Thoracic aorta (tissue), 2 donors: ENCODE data around the gene UBL5. TPM values are rescaled to one million over a fixed set of nuclear protein-coding genes. Genes with fewer than 3 reads are reported as not detected.

Experiments
- ATAC-seq: fragments of 150-250 bp; one replicate; pipeline ENCODE4 v1.8.0; 2017; ENCODE audit warnings: low read depth; ENCODE audit not compliant: insufficient number of reproducible peaks, low FRiP score
- DNase-seq: peaks from one replicate; pipeline ENCODE4 v3.0.0-alpha.2; 2020; ENCODE audit warnings: low spot score
- H3K27ac ChIP-seq, 2 donors: fragments of 200-600 bp; sonication (generic); 1 replicate in 1 of 2; 2 replicates in 1 of 2; pipeline ENCODE4 v1.5.1; 2016; ENCODE audit warnings: mild to moderate bottlenecking in 2 of 2, moderate library complexity in 2 of 2
- H3K27me3 ChIP-seq: fragments of 200-600 bp; sonication (generic); replicated peaks from 2 replicates; pipeline ENCODE4 v1.6.0; 2016; ENCODE audit warnings: mild to moderate bottlenecking; ENCODE audit not compliant: insufficient read depth
- H3K36me3 ChIP-seq: fragments of 200-600 bp; sonication (generic); one replicate; pipeline ENCODE4 v1.5.1; 2016
- H3K4me1 ChIP-seq, 2 donors: fragments of 200-600 bp; sonication (generic); 1 replicate in 1 of 2; 2 replicates in 1 of 2; pipeline versions ENCODE4 v1.5.1 to v1.6.0; 2016; ENCODE audit warnings: low read depth in 2 of 2, mild to moderate bottlenecking in 1 of 2; ENCODE audit not compliant: control insufficient read depth in 1 of 2
- H3K4me3 ChIP-seq: fragments of 200-600 bp; sonication (generic); 2 replicates; pipeline ENCODE4 v1.5.1; 2016; ENCODE audit warnings: mild to moderate bottlenecking
- H3K9me3 ChIP-seq: fragments of 200-600 bp; sonication (generic); 2 replicates; pipeline ENCODE4 v1.5.1; 2016
- total RNA-seq, 2 donors: library from RNA; depleted of rRNA; stranded (reverse); fragments of >200 nt; gene quantifications; one replicate each; pipeline versions ENCODE4 v1.1.0 to v1.2.3, GENCODE V29; 2016
- TF ChIP-seq, protein P1 (sequence below): fragments of 200-600 bp; sonication (generic); IDR thresholded peaks from one replicate; pipeline ENCODE4 v1.5.1; 2019; ENCODE audit warnings: antibody characterized with exemption

Gene UBL5
- total RNA-seq, 2 donors from 2014 or later = 210 to 414 TPM

DNA sequence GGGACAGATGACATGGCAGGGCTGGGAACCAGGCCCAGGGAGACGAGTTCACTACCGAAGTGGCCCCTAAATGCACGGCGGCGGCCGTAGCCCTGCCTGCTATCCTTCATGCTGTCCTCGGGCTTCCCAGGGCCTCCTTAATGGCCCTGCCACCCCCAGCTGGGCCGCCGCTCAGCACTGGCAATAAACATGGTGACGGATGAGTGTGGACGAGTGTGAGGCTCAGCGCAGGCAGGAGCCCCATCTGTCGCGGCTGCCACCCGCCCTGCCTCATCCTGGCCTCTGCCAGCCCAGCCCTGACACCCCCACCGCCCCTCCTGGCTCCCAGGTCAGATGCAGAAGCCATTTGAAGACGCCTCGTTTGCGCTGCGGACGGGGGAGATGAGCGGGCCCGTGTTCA lies 21.0 kb downstream of the UBL5 start:
- DNase-seq (no peak), ATAC-seq (no peak)
- no peaks in the 10 kb centered on the region for H3K27me3 ChIP-seq
- H3K4me1 ChIP-seq = no peaks in the 10 kb centered on the region
- H3K27ac ChIP-seq = no peak overlapping the region
- H3K9me3 ChIP-seq = no peaks in the 10 kb centered on the region
- H3K36me3 ChIP-seq = peaks cover 26% of the 10 kb centered on the region
- TF ChIP-seq, protein P1, sequence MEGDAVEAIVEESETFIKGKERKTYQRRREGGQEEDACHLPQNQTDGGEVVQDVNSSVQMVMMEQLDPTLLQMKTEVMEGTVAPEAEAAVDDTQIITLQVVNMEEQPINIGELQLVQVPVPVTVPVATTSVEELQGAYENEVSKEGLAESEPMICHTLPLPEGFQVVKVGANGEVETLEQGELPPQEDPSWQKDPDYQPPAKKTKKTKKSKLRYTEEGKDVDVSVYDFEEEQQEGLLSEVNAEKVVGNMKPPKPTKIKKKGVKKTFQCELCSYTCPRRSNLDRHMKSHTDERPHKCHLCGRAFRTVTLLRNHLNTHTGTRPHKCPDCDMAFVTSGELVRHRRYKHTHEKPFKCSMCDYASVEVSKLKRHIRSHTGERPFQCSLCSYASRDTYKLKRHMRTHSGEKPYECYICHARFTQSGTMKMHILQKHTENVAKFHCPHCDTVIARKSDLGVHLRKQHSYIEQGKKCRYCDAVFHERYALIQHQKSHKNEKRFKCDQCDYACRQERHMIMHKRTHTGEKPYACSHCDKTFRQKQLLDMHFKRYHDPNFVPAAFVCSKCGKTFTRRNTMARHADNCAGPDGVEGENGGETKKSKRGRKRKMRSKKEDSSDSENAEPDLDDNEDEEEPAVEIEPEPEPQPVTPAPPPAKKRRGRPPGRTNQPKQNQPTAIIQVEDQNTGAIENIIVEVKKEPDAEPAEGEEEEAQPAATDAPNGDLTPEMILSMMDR = no peak
- no peak overlapping the region for H3K4me3 ChIP-seq

DNA sequence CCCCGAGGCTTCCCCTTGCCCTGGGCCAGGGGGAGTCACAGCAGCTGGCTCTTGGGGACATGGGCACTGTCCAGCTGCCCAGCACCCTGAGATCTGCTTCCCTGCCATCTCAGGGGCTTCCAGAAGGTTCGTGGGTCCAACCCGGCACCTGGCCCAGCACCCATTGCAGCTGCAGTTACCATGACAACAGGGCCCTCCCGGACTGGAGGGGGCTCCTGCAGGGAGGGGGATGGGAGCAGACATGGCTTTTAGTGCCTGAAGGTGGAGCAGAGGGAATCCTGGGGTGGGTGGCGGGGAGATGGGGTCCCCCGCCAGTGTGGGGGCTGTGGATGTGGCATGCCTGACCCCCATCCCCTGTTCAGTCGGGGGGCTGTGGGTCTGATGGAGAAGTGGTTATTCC lies 22.1 kb downstream of the UBL5 start:
- H3K27ac ChIP-seq = no peak overlapping the region

DNA sequence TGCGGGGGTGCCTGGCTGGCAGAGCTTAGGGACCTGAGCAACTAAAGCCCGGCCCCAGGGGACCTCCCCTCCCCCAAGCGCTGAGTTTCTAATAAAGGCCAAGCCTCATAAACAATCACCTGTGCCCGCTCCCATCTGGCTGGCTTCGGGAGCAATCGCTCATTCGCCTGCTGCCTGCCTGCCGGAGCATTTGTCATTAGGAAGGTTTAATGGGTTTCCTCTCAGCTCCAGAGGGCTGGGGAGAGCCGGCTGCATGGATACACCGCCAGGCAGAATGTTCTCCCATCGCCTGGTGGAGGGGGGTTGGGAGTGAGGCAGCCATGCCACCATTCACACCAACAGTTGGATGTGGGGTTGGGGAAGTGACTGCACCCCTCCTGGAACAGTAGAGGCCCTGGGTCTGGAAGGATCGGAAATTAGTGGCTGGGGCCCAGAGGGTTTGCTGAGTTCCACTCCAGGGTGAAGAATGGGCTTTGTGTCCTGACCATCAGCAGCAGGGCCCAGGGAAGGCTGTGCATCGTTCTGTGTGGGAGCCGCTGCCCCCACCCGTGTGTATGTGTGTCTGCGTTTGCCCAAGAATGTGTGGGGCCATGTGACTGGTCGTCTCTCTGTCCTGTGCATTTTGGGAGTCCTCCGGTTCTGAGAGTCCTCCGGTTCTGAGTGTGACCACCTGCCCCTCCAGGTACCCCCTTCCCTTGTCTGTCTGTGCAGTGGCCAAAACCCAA lies 22.7 kb downstream of the UBL5 start:
- TF ChIP-seq, protein P1 = no peak
- Histone ChIP-seq H3K9me3 (no peaks in the 10 kb centered on the region), H3K27me3 (no peaks in the 10 kb centered on the region), H3K27ac (no peak overlapping the region), H3K4me1 (no peaks in the 10 kb centered on the region), H3K36me3 (peaks cover 15% of the 10 kb centered on the region), H3K4me3 (no peak overlapping the region)
- DNase-seq = no peak
- ATAC-seq = no peak

More for the DNA sequence above, 22.1 kb downstream of the UBL5 start:
- TF ChIP-seq, protein P1 = no peak
- Histone ChIP-seq H3K27me3 (no peaks in the 10 kb centered on the region), H3K9me3 (no peaks in the 10 kb centered on the region), H3K4me1 (no peaks in the 10 kb centered on the region), H3K36me3 (peaks cover 16% of the 10 kb centered on the region), H3K4me3 (no peak overlapping the region)
- DNase-seq (no peak), ATAC-seq (no peak)

DNA sequence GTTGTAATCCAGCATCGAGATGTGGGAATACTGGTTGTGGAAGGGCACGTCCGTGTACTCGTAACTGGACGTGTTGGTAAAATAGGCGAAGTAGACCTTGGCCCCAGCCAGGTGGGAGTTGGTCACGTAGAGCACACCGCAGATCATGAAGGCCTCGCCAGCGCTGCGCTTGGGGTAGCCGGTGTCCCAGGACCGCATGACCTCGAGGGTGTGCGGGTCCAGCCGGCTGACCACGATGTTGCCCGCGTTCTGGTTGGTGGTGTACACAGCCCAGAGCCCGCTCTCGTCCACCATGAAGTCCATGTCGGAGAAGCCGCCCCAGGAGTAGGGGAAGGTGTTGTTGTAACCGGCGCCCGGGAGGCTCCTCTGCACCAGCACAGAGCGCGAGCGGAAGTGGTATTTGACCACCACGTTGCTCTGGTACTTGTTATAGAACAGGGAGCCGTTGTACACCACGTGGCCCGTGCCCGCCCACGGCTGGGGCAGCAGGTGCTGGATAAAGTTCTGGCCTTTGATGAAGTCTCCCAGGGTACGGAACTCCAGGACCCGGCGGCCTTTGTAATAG lies 26.6 kb downstream of the UBL5 start:
- Histone ChIP-seq H3K27ac (no peak overlapping the region), H3K4me1 (no peaks in the 10 kb centered on the region), H3K27me3 (no peaks in the 10 kb centered on the region), H3K36me3 (peaks cover under 1% of the 10 kb centered on the region), H3K9me3 (no peaks in the 10 kb centered on the region), H3K4me3 (no peak overlapping the region)
- TF ChIP-seq, protein P1 = no peak
- DNase-seq = no peak
- no peak for ATAC-seq

DNA sequence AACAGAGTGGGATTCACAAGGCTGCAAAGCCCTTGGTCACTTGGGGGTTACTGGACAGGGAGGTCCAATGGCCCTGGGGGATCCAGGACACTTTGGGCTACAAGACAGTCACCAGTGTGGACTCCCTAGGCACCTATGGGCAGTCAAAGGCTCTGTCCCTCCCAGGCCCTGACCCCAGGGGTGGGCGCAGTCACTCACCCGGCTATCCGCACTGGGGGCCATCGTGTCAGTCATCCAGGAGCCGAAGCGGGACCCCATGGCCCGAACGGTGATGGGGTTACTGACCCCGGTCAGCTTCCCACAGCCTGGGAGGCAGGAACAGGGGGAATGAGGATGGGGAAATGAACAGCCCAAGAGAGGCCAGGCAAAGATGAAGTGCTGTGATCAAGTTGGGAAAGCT lies 28.9 kb downstream of the UBL5 start:
- H3K36me3 ChIP-seq = no peaks in the 10 kb centered on the region
- DNase-seq (no peak), ATAC-seq (no peak)
- TF ChIP-seq, protein P1 = no peak
- no peak overlapping the region for H3K4me3 ChIP-seq
- no peak overlapping the region for H3K27ac ChIP-seq
- no peaks in the 10 kb centered on the region for H3K4me1 ChIP-seq
- H3K9me3 ChIP-seq = no peaks in the 10 kb centered on the region
- H3K27me3 ChIP-seq = no peaks in the 10 kb centered on the region
